Adrenal gland (tissue), 5 donors: Measurements from ENCODE around the gene S100A7A.

ENCODE experiments used
- POLR2A ChIP-seq, 2 donors: fragments of 450-650 bp; IDR thresholded peaks; one replicate each; pipeline ENCODE4 v1.6.1; 2017; ENCODE audit warnings: antibody characterized with exemption in 2 of 2, mild to moderate bottlenecking in 2 of 2, moderate library complexity in 1 of 2
- TF ChIP-seq, protein P1 (sequence below), 6 experiments: fragments of 450-650 bp in 4 of 6; fragments of 200-600 bp in 2 of 6; sonication (generic) in 1 of 6; IDR thresholded peaks; 1 replicate in 5 of 6; 2 replicates in 1 of 6; pipeline versions ENCODE4 v1.5.1 to v1.8.0; 2016 to 2021; ENCODE audit warnings: antibody characterized with exemption in 6 of 6, mild to moderate bottlenecking in 2 of 6, moderate library complexity in 1 of 6
- donor health status: DM: no; HTN: no; CAD: no.

DNA sequence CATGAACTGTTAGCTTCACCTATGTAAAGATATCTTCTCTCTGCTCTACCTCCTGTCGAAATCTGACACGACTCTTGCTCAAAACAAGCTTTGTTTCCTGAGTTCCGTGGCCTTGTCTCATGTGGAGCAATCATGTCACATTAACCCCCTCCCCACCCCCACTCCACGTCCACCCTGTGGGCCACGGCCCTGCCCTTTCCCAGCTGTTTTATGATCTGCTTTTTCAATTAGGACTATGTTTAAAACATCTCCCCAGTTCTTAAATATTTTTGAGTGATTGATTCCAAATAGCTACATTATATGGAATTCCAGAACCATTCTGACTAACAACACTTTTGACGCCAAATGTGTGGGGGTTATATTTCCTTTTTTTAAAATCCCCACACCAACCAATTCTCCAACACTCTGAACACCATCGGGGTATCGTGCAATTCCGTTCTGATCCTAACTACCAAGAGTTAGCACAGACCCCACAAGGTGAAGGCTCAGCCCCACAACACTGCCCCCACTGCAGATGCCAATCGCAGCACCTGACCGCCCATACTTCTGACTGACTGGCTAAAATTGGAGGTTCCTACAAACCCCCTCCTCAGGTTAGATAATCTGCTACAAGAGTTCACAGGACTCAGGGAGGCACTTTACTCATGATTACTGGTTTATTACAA, 12.8 kb upstream of the S100A7A start:
- TF ChIP-seq, protein P1, sequence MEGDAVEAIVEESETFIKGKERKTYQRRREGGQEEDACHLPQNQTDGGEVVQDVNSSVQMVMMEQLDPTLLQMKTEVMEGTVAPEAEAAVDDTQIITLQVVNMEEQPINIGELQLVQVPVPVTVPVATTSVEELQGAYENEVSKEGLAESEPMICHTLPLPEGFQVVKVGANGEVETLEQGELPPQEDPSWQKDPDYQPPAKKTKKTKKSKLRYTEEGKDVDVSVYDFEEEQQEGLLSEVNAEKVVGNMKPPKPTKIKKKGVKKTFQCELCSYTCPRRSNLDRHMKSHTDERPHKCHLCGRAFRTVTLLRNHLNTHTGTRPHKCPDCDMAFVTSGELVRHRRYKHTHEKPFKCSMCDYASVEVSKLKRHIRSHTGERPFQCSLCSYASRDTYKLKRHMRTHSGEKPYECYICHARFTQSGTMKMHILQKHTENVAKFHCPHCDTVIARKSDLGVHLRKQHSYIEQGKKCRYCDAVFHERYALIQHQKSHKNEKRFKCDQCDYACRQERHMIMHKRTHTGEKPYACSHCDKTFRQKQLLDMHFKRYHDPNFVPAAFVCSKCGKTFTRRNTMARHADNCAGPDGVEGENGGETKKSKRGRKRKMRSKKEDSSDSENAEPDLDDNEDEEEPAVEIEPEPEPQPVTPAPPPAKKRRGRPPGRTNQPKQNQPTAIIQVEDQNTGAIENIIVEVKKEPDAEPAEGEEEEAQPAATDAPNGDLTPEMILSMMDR (IDR thresholded peaks at IDR 0.05) = no peak
- no peak for TF ChIP-seq POLR2A (IDR thresholded peaks at IDR 0.05)
